GM21619 (cell line): Measurements from ENCODE around the gene PDE4D.
"Not testable (repeated sequence)": the region's sequence is repeated elsewhere in the genome, so short reads cannot be mapped to it uniquely, and the experiment has no call there.

ENCODE experiments used
- ATAC-seq: cut with Tn5 transposase; IDR thresholded peaks from one replicate; pipeline ENCODE4 v1.9.1; 2021; ENCODE audit not compliant: unreplicated experiment

Gene PDE4D

GRCh38 chr5:59445741-59446140, 447.8 kb downstream of the PDE4D start:
- ATAC-seq, result no peak

GRCh38 chr5:59439303-59439702, 454.2 kb downstream of the PDE4D start:
- no peak for ATAC-seq

- ATAC-seq, result no peak
These were observed 456.4 kb downstream of the PDE4D start for GRCh38 chr5:59437176-59437575.

- ATAC-seq, result no peak
These were observed 457.0 kb downstream of the PDE4D start for GRCh38 chr5:59436364-59437148.

- no peak for ATAC-seq
These were observed 460.4 kb downstream of the PDE4D start for GRCh38 chr5:59433174-59433573.

GRCh38 chr5:59430066-59430685, 463.4 kb downstream of the PDE4D start:
- no peak for ATAC-seq

- ATAC-seq, result no peak
These were observed 465.1 kb downstream of the PDE4D start for GRCh38 chr5:59428391-59428790.

- ATAC-seq, result no peak
These were observed 469.0 kb downstream of the PDE4D start for GRCh38 chr5:59424515-59424914.

GRCh38 chr5:59423021-59423420, 470.5 kb downstream of the PDE4D start:
- no peak for ATAC-seq

GRCh38 chr5:59421986-59422941, 471.3 kb downstream of the PDE4D start:
- no peak for ATAC-seq

- no peak for ATAC-seq
These were observed 472.9 kb downstream of the PDE4D start for GRCh38 chr5:59420596-59420995.

GRCh38 chr5:59418808-59419207, 474.7 kb downstream of the PDE4D start:
- ATAC-seq, result no peak

- ATAC-seq, result no peak
These were observed 477.1 kb downstream of the PDE4D start for GRCh38 chr5:59416451-59416850.

GRCh38 chr5:59416026-59416425, 477.5 kb downstream of the PDE4D start:
- no peak for ATAC-seq

GRCh38 chr5:59412428-59412827, 481.1 kb downstream of the PDE4D start:
- ATAC-seq, result no peak

GRCh38 chr5:59408997-59409396, 484.5 kb downstream of the PDE4D start:
- ATAC-seq, result not testable (repeated sequence)

GRCh38 chr5:59407967-59408366, 485.6 kb downstream of the PDE4D start:
- ATAC-seq, result no peak

- no peak for ATAC-seq
These were observed 491.9 kb downstream of the PDE4D start for GRCh38 chr5:59401637-59402036.

GRCh38 chr5:59394956-59395355, 498.6 kb downstream of the PDE4D start:
- not testable (repeated sequence) for ATAC-seq

- no peak for ATAC-seq
These were observed 499.7 kb downstream of the PDE4D start for GRCh38 chr5:59393585-59394420.

GRCh38 chr5:59391576-59391975, 501.9 kb downstream of the PDE4D start:
- ATAC-seq, result no peak
